ENCODE results near the gene KCNK3.

Gene KCNK3

GRCh38 chr2:26670931-26671460 lies 21.5 kb upstream of the KCNK3 start:
- peak in 1 of 2 experiments; percentile 82 for DNase-seq (ENCODE audit: low read depth in 1 of 2, low spot score in 1 of 2)
- in situ Hi-C loops (cut with HindIII; ENCODE audit: low pct_unique_long_range_greater_than_20kb, low sequenced_read_pairs) = no loop called here
- TF ChIP-seq JUND (IDR thresholded peaks at IDR 0.05; ENCODE audit: low read depth) = no peak

DNA sequence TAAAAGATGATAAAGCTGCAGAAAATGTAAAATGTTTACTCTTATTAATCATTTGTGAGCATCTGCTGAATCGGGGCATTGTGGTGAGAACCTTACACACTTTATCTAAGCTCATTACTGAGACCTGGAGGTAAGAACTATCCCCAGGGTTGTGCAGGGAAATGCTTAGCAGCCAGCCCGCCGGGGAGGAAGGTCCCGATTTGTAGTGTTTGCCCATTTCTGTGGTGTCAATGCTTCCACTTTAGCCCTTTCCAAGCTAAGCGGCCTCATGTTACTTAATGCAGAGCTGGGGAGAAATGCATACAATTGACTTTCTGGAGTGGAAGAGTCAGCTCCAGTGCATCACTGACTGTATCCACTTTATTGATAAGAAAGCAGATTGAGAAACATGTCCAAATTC lies 20.8 kb upstream of the KCNK3 start:
- no peak for DNase-seq (ENCODE audit: low read depth in 1 of 2, low spot score in 1 of 2)
- no peak for TF ChIP-seq JUND (IDR thresholded peaks at IDR 0.05; ENCODE audit: low read depth)
- in situ Hi-C loops (cut with HindIII; ENCODE audit: low pct_unique_long_range_greater_than_20kb, low sequenced_read_pairs) = no loop called here

GRCh38 chr2:26672112-26672817 lies 20.3 kb upstream of the KCNK3 start:
- DNase-seq (ENCODE audit: low read depth in 1 of 2, low spot score in 1 of 2) = no peak

DNA sequence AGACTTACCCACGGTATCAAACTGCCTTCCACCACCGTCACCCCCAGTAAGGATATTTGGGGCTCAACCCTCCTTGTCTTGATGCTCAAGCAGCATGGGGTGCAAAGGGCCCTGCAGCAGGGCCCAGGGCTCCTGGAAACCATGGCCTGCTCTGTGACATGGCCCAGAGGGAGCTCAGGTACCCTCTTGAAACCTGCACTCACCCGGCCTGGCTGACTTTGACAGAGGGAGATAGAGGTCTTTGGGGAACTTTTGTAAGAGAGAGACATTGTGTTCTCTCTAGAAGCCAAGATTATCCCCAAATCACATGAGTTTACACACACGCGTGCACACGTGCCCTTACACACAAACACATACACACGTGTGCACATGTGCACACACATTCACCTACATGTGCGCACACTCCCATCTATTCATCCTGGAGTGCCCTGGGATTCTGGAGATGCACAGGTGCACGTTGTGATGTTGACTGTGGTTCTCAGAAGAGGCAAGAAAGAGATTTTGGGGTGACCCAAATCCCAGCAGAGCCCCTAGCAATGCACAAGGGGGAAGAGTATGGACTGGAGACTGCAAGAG lies 19.6 kb upstream of the KCNK3 start:
- DNase-seq (ENCODE audit: low read depth in 1 of 2, low spot score in 1 of 2) = no peak

More at GRCh38 chr2:26672112-26672817, 20.3 kb upstream of the KCNK3 start:
- in situ Hi-C loops (cut with HindIII; ENCODE audit: low pct_unique_long_range_greater_than_20kb, low sequenced_read_pairs) = no loop called here
- TF ChIP-seq JUND (IDR thresholded peaks at IDR 0.05; ENCODE audit: low read depth) = no peak

GRCh38 chr2:26674002-26674751 lies 18.3 kb upstream of the KCNK3 start:
- no peak for TF ChIP-seq JUND (IDR thresholded peaks at IDR 0.05; ENCODE audit: low read depth)
- in situ Hi-C loops (cut with HindIII; ENCODE audit: low pct_unique_long_range_greater_than_20kb, low sequenced_read_pairs) = no loop called here
- DNase-seq (ENCODE audit: low read depth in 1 of 2, low spot score in 1 of 2) = no peak

More for the DNA sequence above, 19.6 kb upstream of the KCNK3 start:
- in situ Hi-C loops (cut with HindIII; ENCODE audit: low pct_unique_long_range_greater_than_20kb, low sequenced_read_pairs) = no loop called here
- no peak for TF ChIP-seq JUND (IDR thresholded peaks at IDR 0.05; ENCODE audit: low read depth)

DNA sequence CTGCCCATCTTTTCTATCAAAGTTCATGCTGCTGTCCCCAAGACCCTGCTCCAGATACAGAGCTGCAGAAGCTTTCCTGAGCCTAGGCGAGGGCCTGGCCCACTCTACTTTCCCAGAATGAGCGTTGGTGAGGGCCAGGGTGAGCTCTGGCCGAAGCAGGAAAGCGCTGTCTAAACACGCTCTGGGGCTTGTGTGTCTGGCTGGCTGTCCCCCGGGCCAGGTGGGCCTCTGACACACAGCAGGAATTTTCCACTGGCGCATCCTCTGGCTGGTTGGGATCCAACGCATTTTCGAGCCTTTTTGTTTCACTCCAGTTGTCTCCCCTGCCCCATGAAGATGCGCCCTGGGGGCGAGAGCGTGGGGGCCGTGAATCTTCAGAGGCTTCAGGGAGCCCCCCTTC lies 17.8 kb upstream of the KCNK3 start:
- in situ Hi-C loops (cut with HindIII; ENCODE audit: low pct_unique_long_range_greater_than_20kb, low sequenced_read_pairs) = no loop called here
- DNase-seq (ENCODE audit: low read depth in 1 of 2, low spot score in 1 of 2) = no peak
- TF ChIP-seq JUND (IDR thresholded peaks at IDR 0.05; ENCODE audit: low read depth) = no peak

DNA sequence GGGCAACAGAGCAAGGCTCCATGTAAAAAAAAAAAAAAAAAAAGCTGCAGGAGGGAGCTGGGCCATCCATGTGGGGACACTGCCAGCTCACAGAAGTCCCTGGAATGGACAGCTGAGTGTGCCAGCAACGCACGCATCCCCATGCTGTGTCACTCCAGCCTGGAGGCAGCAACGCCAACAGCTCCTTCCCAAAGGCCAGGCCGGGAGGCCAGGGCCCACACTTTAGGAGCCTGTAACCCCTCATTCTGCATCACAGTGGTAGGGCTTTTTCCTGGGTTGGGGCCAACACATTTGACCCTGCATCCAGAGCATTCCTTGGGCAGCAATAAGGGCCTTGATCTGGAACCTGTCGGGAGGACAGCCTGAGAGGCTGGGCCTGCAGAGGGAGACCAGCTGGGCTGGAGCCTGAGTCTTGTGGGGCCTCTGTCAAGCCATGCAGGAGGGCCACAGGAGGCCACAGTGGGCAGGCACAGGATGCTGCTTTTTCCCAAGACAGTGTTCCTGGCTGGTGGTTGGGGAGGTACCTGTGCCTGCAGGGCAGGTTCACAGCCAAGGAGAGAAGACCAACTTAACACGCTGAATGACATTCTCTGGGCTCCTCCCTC lies 16.8 kb upstream of the KCNK3 start:
- in situ Hi-C loops (cut with HindIII; ENCODE audit: low pct_unique_long_range_greater_than_20kb, low sequenced_read_pairs) = no loop called here
- no peak for DNase-seq (ENCODE audit: low read depth in 1 of 2, low spot score in 1 of 2)
- TF ChIP-seq JUND (IDR thresholded peaks at IDR 0.05; ENCODE audit: low read depth) = no peak

DNA sequence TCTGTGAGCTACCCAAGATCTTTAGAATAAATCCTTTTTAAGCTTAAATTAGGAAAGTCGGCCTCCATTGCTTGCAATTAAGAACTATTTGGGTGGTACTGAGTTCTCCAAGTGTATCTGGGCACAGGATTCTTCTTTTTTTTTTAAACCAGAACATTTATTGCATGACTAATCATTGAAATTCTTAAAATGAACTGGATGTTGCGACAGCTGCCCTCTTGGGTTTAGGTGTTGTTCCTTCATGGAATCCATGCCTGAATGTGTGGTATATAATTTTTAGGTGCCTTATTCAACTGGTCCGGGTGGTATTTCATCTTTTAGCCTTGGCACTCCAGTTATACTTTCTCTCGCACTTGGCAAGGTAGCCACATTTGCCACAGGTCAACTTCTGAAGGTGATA lies 14.5 kb upstream of the KCNK3 start:
- no peak for DNase-seq (ENCODE audit: low read depth in 1 of 2, low spot score in 1 of 2)
- TF ChIP-seq JUND (IDR thresholded peaks at IDR 0.05; ENCODE audit: low read depth) = no peak
- in situ Hi-C loops (cut with HindIII; ENCODE audit: low pct_unique_long_range_greater_than_20kb, low sequenced_read_pairs) = no loop called here

- in situ Hi-C loops (cut with HindIII; ENCODE audit: low pct_unique_long_range_greater_than_20kb, low sequenced_read_pairs) = no loop called here
- TF ChIP-seq JUND (IDR thresholded peaks at IDR 0.05; ENCODE audit: low read depth) = no peak
- DNase-seq (ENCODE audit: low read depth in 1 of 2, low spot score in 1 of 2) = no peak
These were observed 12.7 kb upstream of the KCNK3 start for GRCh38 chr2:26679867-26680266.

GRCh38 chr2:26681656-26682055 lies 10.9 kb upstream of the KCNK3 start:
- DNase-seq (ENCODE audit: low read depth in 1 of 2, low spot score in 1 of 2) = no peak
- TF ChIP-seq JUND (IDR thresholded peaks at IDR 0.05; ENCODE audit: low read depth) = no peak
- in situ Hi-C loops (cut with HindIII; ENCODE audit: low pct_unique_long_range_greater_than_20kb, low sequenced_read_pairs) = no loop called here

- in situ Hi-C loops (cut with HindIII; ENCODE audit: low pct_unique_long_range_greater_than_20kb, low sequenced_read_pairs) = no loop called here
- no peak for DNase-seq (ENCODE audit: low read depth in 1 of 2, low spot score in 1 of 2)
- no peak for TF ChIP-seq JUND (IDR thresholded peaks at IDR 0.05; ENCODE audit: low read depth)
These were observed 10.4 kb upstream of the KCNK3 start for GRCh38 chr2:26682155-26682554.

DNA sequence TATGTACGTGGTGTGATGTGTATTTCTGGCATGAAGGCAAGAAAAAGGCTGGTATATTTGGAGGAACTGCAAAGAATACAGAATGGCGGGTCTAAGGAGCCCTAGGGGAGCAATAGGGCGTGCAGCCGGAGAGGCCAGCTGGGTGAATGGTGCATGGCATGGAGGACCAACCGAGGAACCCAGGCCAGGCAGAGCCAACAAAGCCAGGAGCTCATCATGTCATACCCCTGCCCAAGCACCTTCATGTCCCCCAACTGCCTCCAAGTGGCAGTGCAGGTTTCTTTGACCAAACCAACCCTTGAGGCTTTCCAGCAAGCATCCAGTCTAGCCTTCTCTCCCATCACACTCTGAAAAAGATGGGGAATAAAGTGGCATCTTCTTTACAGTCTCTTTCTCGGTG lies 8.9 kb upstream of the KCNK3 start:
- TF ChIP-seq JUND (IDR thresholded peaks at IDR 0.05; ENCODE audit: low read depth) = no peak
- in situ Hi-C loops (cut with HindIII; ENCODE audit: low pct_unique_long_range_greater_than_20kb, low sequenced_read_pairs) = no loop called here
- no peak for DNase-seq (ENCODE audit: low read depth in 1 of 2, low spot score in 1 of 2)
